IPS-18c (cell line): Measurements from ENCODE around the gene DNAH6.
"Not testable (repeated sequence)": the region's sequence is repeated elsewhere in the genome, so short reads cannot be mapped to it uniquely, and the experiment has no call there.

Experiments used
- H3K4me3 ChIP-seq: 2 replicates; pipeline ENCODE4 v1.7.0; 2013; ENCODE audit warnings: low read depth, mild to moderate bottlenecking, low read length, moderate library complexity; ENCODE audit not compliant: insufficient read depth
- H3K9me3 ChIP-seq: one replicate; pipeline ENCODE4 v1.6.1; 2013; ENCODE audit warnings: mild to moderate bottlenecking, low read length, moderate library complexity; ENCODE audit not compliant: control insufficient read depth, insufficient read depth

The DNAH6 gene

GRCh38 chr2:84550916-84551315 is 34.6 kb downstream of the DNAH6 start:
- H3K4me3 ChIP-seq, result no peak overlapping the region
- H3K9me3 ChIP-seq, result no peaks in the 10 kb centered on the region

DNA sequence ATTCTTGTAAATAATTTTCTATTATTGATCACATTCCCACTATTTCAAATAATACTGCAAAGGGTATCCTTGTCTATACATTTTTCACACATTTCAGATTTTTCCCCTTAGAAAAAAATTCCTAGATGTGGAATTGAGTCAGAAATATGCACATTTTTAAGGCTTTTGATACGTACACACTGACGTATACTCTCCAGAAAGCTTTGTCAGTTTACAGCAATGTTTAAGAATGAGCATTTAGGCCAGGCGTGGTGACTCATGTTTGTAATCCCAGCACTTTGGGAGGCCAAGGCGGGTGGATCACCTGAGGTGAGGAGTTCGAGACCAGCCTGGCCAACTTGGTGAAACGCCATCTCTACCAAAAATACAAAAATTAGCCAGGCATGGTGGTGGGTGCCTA is 35.2 kb downstream of the DNAH6 start:
- not testable (repeated sequence) for H3K4me3 ChIP-seq, H3K9me3 ChIP-seq

DNA sequence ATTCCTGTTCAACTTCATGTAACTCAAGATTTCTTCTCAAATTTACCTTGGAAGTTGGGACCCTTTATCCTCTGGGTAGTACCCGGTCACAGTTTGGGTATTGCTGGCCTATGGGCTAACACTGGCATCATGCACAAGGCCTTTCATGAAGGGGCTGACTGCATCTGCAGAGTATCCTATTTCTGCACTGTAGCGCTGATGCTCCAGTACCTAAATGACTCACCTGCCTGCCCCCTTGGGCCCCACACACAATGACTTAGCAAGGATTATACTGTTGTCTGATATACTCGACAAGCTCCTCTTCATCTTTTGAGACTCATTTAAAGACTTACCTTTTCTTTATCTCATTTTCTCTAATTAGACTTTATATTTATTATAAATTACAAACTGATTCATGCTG is 39.9 kb downstream of the DNAH6 start:
- Histone ChIP-seq H3K9me3 (no peaks in the 10 kb centered on the region), H3K4me3 (no peak overlapping the region)

DNA sequence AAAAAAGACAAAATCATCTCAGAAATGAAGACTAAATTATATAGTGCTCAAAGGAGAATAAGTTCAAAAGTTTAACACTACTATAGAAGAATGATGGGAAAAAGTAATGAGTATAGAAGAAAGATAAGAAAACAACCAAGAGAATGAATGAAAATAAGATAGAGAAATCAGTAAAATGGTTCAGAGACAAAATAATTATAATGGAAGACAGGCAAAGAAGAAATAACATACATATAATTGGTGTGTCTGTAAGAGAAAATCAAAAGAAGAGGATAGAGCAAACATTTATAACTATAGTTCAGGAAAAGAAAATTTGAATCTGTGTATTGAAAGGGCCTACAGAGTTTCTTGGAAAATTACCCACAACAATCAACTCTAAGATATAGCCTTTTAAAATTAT is 43.5 kb downstream of the DNAH6 start:
- Histone ChIP-seq H3K9me3 (no peaks in the 10 kb centered on the region), H3K4me3 (no peak overlapping the region)

DNA sequence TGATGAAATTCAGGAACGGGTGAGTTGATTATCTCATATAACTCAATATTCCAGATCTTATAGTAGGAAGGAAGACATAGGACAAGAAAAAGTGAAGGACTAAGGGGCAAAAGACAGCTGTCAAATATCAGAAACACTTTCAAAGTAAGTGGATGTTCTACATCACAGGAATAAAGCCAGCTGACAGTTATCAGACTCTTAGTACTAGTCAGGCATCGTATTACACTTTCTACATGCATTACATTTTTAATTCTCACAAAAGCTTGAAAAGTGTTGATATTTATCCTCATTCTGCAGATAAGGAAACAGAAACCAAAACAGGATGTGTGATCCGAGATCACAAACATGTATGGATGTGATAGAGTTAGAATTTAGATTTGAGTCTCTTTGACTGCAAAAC is 63.4 kb downstream of the DNAH6 start:
- Histone ChIP-seq H3K4me3 (no peak overlapping the region), H3K9me3 (no peaks in the 10 kb centered on the region)

DNA sequence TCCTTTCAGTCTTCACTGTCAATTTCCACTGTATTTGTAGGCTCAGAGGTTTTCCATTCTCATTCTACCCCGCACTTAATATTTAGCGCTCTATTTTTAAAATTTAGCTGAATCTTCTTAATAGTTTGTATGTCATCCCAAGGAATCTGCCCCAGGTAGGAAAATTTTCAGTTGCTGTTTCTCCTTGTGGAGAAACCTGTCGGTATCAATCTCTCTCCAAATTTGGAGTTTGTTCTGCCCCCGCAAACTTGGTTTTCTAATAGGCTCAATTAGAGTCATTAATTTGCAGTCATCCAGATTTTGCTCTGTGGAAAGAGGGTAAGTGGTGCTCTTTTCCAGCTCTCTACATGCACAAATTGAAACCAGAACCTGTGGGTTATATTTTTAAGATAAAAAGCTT is 87.6 kb downstream of the DNAH6 start:
- Histone ChIP-seq H3K9me3 (no peaks in the 10 kb centered on the region), H3K4me3 (no peak overlapping the region)

DNA sequence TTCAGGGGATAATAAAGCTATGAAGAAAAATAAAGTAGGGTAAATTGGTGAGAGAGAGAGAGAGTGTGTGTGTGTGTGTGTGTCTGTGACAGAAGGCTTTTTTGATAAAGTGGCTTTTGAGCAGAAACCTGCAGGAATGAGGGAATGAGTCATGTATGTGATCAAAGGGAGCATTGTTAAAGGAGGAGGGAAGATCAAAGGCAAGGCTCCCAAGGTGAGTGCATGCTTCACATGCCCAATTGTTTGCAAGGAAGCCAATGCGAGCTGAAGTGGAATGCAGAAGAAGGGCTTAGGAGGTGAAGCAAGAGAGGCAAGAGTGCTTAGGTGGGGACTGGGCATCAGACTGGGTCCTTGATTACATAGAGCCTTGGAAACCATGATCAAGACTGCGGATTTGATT is 96.8 kb downstream of the DNAH6 start:
- Histone ChIP-seq H3K4me3 (no peak overlapping the region), H3K9me3 (no peaks in the 10 kb centered on the region)

- Histone ChIP-seq H3K4me3 (no peak overlapping the region), H3K9me3 (no peaks in the 10 kb centered on the region)
These were observed 103.6 kb downstream of the DNAH6 start for GRCh38 chr2:84619794-84620371.

GRCh38 chr2:84628486-84628885 is 112.2 kb downstream of the DNAH6 start:
- H3K4me3 ChIP-seq, result no peak overlapping the region
- H3K9me3 ChIP-seq, result no peaks in the 10 kb centered on the region

- Histone ChIP-seq H3K9me3 (no peaks in the 10 kb centered on the region), H3K4me3 (no peak overlapping the region)
These were observed 113.3 kb downstream of the DNAH6 start for GRCh38 chr2:84629550-84629949.

- H3K9me3 ChIP-seq, result no peaks in the 10 kb centered on the region
- no peak overlapping the region for H3K4me3 ChIP-seq
These were observed 114.7 kb downstream of the DNAH6 start for GRCh38 chr2:84631047-84631446.

- H3K4me3 ChIP-seq, result no peak overlapping the region
These were observed 115.7 kb downstream of the DNAH6 start for GRCh38 chr2:84631985-84632384.

DNA sequence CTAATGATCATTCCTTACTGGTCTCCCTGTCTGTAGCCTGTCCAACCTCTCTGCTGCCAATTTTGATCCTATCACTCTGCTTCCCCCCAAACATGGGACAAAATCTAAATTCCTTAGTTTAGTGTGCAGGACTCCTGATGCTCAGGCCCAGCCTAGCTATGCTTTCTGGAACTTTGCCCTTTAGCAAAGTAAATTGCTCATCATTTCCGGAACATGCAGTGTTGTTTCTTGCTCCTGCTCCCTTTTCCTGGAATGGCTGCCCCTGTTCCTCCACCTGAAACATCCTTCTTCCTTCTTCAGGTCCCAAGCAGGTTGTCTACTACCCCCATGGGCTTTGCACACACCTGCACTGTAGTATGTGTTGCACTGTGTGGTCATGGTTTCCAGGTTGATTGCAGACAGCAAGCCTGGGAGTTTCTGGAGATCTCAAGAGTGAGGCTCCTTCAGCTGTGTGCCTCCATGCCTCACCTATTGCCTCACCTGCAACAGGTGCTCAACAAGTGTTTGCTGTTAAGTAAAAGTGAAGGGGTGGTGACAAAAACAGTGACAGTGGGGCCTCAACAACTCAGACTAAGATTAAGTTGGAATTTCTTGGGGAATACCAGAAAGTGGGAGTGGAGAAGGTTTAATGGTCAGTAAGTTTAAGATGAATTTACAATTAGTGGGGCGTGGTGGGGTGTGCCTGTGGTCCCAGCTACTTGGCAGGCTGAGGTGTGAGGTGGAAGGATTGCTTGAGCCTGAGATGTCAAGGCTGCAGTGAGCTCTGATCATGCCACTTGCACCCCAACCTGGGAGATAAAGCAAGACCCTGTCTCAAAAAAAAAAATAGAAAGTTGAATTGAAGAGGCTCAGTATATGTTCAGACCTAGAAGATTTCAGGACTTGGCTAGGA is 120.0 kb downstream of the DNAH6 start:
- Histone ChIP-seq H3K9me3 (no peaks in the 10 kb centered on the region), H3K4me3 (no peak overlapping the region)

More at GRCh38 chr2:84631985-84632384, 115.7 kb downstream of the DNAH6 start:
- H3K9me3 ChIP-seq, result no peaks in the 10 kb centered on the region

DNA sequence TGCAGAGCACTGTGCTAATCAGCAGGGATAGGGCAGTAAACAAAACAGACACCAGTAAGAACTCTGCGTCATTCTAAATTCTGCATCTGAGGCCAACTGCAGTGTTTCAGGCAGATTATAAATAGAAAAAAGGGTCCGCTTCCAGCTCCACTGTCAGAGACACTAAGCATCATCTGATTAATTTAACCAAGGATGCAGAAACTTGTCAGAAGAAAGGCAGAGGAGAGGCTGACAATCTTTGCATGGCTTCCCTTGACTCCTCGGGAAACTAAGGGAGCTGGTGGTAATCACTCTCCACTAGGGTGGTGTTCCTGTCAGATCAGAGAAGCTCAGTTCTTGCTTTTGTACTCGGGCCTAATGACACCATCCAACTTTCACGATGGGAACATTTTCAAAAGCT is 123.5 kb downstream of the DNAH6 start:
- Histone ChIP-seq H3K4me3 (no peak overlapping the region), H3K9me3 (no peaks in the 10 kb centered on the region)

DNA sequence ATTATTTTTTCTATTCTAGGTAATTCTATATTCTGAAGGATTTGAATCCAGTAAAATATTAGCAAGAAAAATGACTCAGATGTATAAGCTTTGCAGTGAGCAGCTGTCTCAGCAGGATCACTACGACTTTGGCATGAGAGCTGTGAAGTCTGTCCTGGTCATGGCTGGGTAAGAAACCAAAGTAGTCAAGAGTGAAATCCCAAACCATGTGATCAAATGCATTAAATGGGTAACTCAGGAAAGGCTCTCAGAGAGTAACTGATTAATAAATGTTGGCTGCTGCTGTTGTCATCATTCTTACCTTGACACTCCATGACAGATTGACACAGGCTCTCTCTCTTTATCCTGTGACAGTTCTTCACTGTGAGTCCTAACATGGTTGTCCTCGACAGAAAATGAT is 124.1 kb downstream of the DNAH6 start:
- Histone ChIP-seq H3K9me3 (no peaks in the 10 kb centered on the region), H3K4me3 (no peak overlapping the region)

GRCh38 chr2:84641021-84641420 is 124.7 kb downstream of the DNAH6 start:
- Histone ChIP-seq H3K4me3 (no peak overlapping the region), H3K9me3 (no peaks in the 10 kb centered on the region)

DNA sequence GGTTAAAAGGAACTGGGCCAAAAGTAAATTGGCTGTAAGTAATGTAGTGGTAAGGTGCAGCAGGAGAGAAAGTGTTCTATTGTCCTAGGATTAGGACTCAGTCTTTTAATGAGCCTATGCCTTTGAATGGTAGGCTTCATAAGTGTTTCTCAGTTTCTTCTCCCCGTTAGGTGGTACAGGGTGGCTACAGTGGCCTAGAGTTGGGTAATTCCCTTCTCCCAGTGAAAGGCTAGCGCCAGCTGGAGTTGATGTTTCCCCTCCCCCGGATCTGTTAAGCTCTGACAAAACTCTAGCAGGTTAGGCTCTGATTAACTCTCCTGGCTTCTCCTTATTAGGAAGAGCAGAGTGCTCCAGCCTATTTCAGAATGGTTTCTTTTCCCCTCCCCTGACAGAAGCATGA is 127.7 kb downstream of the DNAH6 start:
- H3K4me3 ChIP-seq, result no peak overlapping the region
- no peaks in the 10 kb centered on the region for H3K9me3 ChIP-seq

DNA sequence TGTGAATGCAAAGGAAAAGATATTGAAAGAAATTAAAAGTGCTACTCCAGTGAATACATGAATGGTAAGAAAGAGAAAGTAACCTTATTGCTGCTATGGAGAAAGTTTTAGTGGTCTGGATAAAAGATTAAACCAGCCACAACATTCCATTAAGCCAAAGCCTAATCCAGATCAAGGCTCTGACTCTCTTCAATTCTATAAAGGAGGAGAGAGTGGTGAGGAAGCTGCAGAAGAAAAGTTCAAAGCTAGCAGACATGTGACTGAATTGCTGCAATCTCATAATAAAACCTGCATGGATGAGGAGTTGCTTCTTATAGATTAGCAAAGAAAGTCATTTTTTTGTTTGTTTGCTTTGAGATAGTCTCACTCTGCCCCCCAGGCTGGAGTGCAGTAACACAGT is 130.2 kb downstream of the DNAH6 start:
- Histone ChIP-seq H3K9me3 (no peaks in the 10 kb centered on the region), H3K4me3 (no peak overlapping the region)

DNA sequence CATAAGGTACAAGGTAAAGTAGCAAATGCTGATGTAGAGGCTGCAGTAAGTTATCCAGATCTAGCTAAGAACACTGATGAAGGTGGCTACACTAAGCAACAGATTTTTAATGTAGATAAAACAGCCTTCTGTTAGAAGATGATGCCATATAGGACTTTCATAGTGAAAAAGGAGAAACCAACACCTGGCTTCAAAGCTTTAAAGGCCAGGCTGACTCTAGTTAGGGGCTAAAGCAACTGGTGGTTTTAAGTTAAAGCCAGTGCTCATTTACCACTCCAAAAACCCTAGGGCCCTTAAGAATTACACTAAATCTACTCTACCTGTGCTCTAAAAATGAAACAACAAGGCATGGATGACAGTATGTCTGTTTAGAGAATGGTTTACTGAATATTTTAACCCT is 131.0 kb downstream of the DNAH6 start:
- no peaks in the 10 kb centered on the region for H3K9me3 ChIP-seq
- H3K4me3 ChIP-seq, result no peak overlapping the region
